Activated CD8-positive, alpha-beta memory T cell treated with anti-CD3 and anti-CD28 coated beads for 36 hours (primary cell): ENCODE data around the gene CADM4. TPM values are rescaled to one million over a fixed set of nuclear protein-coding genes. Genes with fewer than 3 reads are reported as not detected.
"Not testable (repeated sequence)": the region's sequence is repeated elsewhere in the genome, so short reads cannot be mapped to it uniquely, and the experiment has no call there.

ENCODE experiments used
- CTCF ChIA-PET: fragments of 350-600 bp; sonication (Branson Sonifier 250); formaldehyde crosslinking; loops from one replicate; lab custom pipeline; 2021; ENCODE audit warnings: antibody characterized with exemption; lab: Charles Lee
- POLR2A ChIA-PET: fragments of 350-600 bp; sonication (Branson Sonifier 250); formaldehyde crosslinking; loops from one replicate; lab custom pipeline; 2021; ENCODE audit warnings: antibody characterized with exemption; lab: Charles Lee
- total RNA-seq, 2 experiments: library from RNA; stranded (reverse); gene quantifications; one replicate each; pipeline ENCODE4 v1.2.3, GENCODE V29; 2021

Gene CADM4
- total RNA-seq, 2 experiments from 2014 or later: 0.17 to 0.48 TPM

DNA sequence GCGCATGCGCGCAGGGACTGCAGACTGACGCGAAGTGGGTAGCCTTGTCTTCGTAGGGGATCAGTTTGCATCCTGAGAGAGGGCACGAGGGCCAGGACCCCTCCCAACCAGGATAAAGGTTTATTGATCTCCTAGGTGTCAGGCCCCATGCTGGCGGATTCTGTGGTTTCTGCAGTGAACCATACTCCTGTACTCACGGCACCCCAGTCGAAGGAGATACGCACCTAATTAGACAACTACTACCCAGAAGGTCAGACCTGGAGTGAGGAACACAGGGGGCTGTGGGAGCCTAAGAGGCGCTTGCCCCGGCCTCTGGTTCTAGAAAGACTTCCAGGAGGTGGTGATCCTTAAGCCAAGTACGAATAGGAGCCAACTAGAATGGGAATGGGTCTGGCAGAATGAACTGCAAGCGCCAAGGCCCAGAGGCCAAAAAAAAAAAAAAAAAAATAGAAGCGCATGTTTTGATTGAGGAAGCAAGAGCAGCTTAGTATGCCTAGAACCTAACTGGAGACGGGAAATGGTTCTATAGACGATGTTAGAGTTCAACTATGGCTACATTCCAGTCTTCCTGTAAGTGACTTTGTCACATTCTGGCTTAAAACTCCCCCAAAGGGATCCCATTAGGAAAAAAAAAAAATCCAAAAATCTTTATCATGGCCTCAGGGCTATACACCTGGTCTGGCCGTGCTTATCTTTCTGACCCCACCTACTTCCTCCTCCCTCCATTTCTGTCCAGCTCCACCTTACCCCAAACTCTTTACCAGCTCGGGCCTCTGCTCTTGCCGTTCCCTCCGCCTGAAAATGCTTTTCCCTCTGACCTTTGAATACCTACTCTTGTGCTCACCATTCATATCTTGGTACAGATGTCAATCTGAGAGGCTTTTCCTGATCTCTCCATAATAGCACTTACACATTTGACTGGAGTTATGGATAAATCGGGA, 19.3 kb downstream of the CADM4 start:
- ChIA-PET CTCF (no interaction called here), POLR2A (interaction anchor here (0.6 to 1.4 kb wide), 2 partner anchors 24 to 117 kb away, joined by 3 to 6 read pairs; partner anchors contain the start of genes IRGQ and ZNF576)

DNA sequence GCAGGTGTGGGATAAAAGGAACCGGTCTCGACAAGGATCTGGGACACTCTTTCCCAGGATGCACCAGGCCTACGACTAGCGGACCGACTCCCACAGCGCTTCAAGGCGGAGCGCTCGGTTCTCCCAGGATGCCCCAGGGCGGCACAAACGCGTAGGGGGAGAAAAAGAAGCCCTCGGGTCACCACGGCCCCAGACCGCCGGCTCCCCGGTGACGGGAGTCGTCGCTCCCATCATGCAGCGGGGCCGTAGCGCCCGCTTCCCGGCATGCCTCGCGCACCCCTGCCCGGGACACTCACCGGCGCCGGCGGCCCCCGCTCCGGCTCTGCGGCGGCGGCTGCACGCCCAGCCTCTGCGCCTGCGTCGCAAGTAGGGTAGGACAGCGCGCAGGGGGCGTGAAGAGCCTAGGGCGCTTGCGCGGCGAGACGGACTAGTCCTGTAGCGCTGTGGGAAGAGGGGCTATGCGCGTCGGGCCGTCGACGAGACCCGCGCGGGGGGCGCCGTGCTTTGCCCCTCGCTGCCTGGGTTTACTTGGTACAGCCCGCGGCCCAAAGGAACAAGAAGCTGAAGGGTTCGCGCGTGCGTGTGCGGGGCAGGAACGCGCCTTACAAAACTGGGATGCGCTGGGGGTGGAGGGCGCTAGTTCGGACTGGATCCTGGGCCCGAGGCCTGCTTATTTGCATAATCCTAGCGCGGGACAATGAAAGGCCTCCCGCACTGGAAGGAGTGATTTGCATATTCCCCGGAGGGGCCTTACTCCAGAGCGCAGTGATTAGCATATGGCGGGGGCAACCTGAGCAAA, 20.2 kb downstream of the CADM4 start, which contains the start of gene ZNF428:
Gene ZNF428, minus strand, starts transcription at position 368 of the 799 bp plus-strand sequence. CDS start 5,325 bp downstream, outside the sequence.
- ChIA-PET POLR2A (interaction anchor here (1.4 kb wide), 1 partner anchor 23 kb away, joined by 6 read pairs; the partner anchor contains the start of genes IRGQ and ZNF576), CTCF (no interaction called here)

DNA sequence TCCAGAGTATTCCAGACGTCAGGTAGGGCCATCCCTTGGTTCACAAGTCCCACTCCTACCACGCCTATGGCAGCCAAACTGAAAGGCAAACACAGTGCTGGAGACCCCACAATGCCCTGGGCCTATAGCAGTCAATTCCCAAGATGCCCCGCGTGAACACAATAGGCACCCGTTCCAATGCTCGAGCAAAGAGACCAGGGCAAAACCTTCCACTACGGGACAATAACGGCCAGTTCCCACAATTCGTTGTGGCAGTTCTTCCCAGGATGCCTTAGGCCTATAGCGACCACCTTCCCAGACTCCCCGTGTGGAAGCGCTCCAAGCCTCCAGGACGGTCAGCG, 20.8 kb downstream of the CADM4 start:
- ChIA-PET CTCF (interaction anchor here (0.7 kb wide), 1 partner anchor 148 kb away, joined by 3 read pairs; no protein-coding TSS in a partner anchor), POLR2A (no interaction called here)

DNA sequence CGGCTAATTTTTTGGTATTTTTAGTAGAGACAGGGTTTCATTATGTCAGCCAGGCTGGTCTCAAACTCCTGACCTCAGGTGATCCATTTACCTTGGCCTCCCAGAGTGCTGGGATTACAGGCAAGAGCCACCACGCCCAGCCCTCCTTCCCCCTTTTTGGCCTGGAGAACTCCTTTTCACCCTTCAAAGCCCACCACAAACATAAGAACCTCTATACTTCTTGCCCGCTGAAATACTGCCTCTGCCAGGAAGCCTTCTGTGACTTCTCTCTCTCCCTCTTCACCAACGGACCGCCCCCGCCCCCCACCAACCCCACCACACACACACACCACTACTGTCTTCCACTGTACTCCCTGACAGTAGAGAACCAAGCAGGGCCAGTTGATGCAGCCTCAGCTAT, 22.7 kb downstream of the CADM4 start:
- CTCF ChIA-PET: interaction anchor here (0.8 kb wide), 1 partner anchor 23 kb away, joined by 4 read pairs; no protein-coding TSS in a partner anchor
- POLR2A ChIA-PET: no interaction called here

DNA sequence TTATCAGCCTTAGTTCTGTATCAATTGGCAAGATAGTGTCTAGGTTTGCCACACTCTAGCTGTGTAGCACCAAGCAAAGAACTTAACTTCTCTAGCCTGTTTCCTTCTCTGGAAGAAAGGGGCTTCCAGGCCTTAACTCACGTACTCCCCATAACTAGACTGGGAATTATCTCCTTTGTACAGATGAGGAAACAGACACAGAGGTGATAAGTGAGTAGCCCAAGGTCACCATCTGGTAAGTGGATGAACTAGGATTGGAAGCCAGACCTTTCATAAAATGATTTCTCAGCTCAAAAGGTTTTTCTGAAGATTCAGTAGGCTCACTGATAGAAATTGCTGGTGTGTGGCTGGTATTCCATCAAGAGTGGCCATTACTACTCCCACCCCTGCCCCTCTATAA, 23.3 kb downstream of the CADM4 start:
- ChIA-PET CTCF (no interaction called here), POLR2A (interaction anchor here (0.5 kb wide), 1 partner anchor 168 kb away, joined by 3 read pairs; no protein-coding TSS in a partner anchor)

DNA sequence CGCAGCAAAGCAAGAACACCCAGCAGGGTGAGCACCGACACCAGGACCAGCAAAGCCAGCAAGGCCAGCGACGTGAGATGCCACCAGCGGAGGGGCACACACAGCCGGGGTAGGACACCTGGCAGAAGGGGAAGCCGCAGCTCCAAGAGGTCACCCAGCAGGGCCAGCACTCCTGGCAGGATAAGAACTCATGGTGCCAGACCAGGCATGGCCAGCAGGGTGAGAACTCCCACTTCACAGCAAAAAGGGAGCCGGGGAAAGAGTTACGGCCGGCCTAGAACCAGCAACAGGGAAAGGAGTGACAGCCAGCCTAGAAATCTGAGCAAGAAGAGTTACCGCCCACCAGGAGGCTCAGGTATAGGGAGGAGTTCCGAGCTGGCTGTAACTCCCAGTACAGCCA, 27.3 kb downstream of the CADM4 start:
- POLR2A ChIA-PET: no interaction called here
- CTCF ChIA-PET: no interaction called here

DNA sequence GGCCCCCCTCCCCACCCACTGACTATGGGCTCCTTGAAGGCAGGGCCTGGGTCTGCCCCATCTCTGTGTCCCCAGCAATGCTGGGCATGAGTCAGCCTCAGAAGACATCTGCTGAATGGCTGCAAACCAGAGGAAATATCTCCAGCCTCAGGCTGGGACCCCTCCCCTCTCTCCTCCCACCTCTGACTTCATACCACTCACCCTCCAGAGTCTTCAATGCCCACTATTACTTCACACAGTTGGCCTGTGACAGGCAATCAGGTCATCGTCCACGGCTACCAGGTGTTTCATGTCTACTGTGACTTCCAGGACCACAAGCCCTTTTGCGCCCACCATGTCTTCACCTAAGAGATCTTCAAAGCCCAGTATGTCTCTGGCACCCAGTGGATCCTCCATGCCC, 27.9 kb downstream of the CADM4 start, which contains the start of gene SRRM5:
Gene SRRM5, plus strand, starts transcription at position 301 of the 400 bp plus-strand sequence. Its CDS starts 34 bp downstream, at position 335.
- ChIA-PET POLR2A (no interaction called here), CTCF (no interaction called here)

DNA sequence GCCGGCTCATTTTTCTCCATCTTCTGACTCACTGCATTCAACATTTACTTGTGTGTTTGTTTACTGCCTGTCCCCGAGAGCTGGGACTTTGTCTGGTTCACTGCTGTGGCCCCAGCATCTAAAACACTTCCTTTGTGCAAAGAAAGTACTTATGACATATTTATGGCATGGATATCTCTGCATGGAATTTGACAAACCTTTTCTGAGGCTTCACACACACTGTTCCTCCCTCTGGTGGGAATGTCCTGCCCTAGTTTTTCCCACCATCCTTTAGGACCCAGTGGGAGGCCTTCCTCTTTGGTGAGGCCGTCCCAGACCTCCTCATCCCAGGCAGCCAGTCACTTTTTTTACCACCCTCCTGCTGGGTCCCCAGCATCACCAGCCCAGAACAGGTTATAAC, 29.2 kb downstream of the CADM4 start:
- ChIA-PET POLR2A (no interaction called here), CTCF (no interaction called here)

DNA sequence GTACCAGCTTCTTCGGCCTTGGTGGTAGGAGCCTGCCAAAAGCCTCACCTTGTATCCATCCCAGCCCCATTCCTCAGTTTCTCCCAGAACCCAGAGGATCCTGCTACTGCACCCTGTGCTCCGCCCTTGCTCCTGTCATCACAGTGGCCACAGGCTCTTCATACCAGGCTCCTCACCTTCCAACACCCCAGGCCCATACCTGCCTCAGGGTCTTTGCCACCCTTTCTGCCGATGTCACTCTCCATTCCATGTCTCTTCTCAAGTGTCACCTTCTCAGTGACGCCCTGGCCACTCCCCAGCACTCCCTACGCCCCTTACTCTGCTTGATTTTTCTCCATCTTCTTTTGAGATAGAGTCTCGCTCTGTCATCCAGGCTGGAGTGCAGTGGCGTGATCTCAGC, 29.8 kb downstream of the CADM4 start:
- ChIA-PET CTCF (interaction anchor here (1.2 kb wide), 2 partner anchors 14 to 142 kb away, joined by 3 read pairs; partner anchors contain the start of gene IRGQ), POLR2A (no interaction called here)

DNA sequence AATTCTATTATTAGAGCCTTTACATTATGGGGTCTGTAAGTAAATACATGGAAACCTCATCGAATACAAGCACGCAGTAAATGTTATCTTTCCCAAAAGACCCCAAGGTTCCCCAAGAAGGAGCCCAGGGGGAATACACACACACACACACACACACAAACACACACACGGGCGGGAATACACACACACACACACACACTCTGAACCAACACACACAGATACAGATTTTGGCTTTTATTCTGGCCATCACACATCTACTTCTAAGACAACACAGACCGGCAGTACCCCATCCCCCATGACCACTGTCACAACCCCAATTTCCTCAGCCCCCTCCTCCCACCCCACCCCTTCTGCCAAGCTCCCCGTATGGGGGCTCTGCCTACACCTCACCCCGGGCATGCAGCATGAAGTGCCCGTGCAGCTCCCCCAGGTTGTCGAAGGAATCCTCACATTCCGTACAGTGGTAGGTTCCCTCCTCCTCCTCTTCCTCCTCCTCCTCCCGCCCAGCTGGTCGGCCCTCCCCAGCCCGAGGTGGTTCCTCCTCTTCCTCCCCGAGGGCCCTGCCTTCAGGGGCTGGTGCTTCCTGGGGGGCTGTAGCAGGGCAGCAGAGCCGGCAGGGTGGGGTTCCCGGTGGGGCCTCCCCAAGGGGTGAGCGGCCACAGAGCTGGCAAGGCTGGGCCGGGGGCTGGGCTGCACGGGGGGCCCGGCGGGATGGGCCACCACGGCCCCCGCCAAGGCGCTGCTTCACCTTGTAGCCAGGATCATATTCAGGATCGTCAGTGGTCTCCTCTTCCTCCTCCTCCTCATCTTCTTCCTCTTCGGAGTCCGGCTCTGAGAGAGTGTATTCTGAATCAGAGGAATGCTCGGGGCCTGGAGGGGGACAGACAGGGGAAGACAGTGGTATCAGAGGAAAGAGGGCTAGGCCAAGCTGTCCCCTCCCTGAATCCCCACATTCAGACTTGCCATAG, 32.1 kb downstream of the CADM4 start:
- ChIA-PET POLR2A (interaction anchor here (0.5 to 0.6 kb wide), 2 partner anchors 60 to 115 kb away, joined by 3 to 6 read pairs; no protein-coding TSS in a partner anchor), CTCF (no interaction called here)

DNA sequence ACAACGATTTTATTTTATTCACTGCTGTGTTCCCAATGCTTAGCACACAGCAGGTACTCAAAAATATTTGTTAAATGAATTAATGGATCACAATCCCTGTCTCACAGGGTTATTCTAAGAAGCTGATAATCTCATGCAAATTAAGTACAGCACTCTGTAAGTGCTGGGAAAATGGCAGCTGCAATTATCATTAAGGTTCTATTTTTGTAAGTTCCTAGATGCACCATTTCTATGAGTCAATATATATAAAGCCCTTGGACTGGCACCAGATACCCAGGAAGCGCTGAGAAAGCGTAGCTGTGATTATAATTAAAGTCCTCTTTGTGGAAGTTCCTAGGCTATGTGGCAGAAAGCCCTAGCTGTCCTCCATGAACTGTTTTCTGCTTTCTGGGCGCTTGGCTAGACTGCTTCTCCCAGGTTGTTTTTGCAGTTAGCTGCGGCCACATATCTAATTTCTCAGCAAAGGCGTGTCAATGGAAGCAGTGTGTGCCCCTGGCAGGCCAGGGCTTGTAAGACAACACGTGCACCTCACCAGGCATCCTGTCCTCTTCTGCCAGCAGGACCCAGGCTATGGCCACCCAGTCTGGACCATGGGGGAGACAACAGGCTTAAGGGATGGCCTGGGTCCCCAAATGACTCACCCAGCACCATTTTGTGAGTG, 33.0 kb downstream of the CADM4 start:
- POLR2A ChIA-PET: no interaction called here
- CTCF ChIA-PET: interaction anchor here (0.9 kb wide), 1 partner anchor 26 kb away, joined by 4 read pairs; no protein-coding TSS in a partner anchor

DNA sequence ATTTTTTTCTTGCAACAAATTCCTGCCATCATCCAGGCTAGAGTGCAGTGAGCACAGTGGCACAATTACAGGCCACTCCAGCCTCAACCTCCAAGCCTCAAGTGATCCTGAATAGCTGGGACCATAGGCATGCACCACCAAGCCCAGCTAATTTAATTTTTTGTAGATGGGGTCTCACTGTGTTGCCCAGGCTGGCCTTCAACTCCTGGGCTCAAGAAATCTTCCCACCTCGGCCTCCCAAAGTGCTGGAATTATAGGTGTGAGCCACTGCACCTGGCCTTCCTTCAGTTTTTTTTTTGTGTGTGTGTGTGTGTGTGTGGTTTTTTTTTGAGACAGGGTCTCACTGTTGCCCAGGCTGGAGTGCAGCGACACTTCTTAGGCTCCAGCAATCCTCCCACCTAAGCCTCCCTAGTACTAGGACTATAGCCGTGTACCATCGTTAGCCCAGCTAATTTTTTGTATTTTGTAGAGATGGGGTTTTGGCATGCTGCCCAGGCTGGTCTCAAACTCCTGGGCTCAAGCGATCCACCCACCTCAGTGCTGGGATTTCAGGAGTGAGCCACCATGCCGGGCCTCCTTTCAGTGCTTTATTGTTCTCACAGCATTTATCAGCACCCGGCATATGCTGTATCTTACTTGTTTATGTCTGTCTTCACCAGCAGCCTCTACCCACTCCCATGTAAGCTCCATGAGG, 33.6 kb downstream of the CADM4 start:
- POLR2A ChIA-PET: no interaction called here
- CTCF ChIA-PET: interaction anchor here (0.6 to 0.9 kb wide), 3 partner anchors 12 to 78 kb away, joined by 3 to 5 read pairs (median 4); no protein-coding TSS in a partner anchor

DNA sequence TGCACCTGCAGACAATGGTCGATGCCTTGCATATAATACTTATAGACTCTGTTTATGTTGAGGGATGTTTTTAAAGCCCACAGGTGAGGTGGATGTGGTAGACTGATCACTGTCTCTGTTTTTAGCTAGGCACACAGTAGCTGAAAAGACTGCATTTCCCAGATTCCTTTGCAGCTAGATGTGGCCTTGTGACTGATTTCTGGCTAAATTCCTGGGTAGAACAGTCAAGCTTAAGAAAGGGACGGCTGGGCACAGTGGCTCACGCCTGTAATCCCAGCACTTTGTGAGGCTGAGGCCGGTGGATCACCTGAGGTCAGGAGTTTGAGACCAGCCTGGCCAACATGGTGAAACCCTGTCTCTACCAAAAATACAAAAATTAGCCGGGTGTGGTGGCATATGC, 39.3 kb downstream of the CADM4 start:
- POLR2A ChIA-PET, CTCF ChIA-PET: not testable (repeated sequence)

DNA sequence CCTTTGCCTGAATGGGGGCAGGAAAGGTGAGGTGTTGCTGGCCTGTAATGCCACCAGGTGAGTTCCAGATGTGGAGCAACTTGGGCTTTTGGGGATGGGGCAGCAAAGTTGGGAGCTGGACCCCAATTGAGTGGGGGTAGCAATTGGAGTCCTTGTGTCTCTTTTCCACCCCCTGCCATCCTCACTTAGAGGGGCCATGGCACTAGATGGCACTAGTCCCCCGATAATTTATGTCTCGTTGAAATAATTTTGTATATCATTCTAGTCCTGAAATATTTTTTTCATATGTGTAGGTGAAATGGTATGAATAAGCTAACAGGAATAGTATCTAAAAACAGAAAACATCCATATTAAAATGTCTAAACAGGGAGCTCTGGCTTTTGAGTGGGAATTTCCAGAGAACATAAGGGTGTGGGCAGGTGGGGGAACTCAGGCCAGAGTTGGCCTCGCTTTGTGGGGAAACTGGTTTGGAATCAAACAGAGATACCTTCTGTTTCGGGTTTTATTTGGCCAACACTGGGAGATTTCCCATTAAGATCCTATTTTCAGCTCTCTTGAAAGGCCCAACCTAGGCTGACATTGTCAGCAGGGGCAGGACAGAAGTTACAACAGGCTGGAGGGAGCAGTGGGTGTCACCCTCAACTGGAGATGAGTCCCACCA, 39.9 kb downstream of the CADM4 start:
- ChIA-PET POLR2A (no interaction called here), CTCF (no interaction called here)

DNA sequence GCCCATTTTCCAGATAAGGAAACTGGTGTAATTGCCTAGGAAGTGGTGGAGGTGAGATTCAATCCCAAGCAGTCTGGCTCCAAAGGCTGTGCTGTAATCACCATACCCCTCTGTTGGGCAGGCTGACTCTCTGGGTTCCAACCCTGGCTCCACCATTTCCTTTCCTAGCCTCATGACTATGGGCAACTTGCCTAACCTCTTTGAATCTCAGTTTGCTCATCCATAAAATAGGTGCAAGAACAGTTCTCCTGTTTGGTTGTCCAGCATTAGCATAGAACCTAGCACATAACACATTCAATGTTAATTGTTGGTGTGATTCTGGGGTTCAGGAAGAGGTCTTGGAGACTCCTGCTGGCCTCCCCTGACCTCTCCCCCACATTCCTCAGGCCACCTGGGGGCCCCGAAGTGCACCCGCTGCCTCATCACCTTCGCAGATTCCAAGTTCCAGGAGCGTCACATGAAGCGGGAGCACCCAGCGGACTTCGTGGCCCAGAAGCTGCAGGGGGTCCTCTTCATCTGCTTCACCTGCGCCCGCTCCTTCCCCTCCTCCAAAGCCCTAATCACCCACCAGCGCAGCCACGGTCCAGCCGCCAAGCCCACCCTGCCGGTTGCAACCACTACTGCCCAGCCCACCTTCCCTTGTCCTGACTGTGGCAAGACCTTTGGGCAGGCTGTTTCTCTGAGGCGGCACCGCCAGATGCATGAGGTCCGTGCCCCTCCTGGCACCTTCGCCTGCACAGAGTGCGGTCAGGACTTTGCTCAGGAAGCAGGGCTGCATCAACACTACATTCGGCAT, 41.0 kb downstream of the CADM4 start:
- ChIA-PET CTCF (no interaction called here), POLR2A (interaction anchor here (0.7 kb wide), 1 partner anchor 80 kb away, joined by 4 read pairs; no protein-coding TSS in a partner anchor)

DNA sequence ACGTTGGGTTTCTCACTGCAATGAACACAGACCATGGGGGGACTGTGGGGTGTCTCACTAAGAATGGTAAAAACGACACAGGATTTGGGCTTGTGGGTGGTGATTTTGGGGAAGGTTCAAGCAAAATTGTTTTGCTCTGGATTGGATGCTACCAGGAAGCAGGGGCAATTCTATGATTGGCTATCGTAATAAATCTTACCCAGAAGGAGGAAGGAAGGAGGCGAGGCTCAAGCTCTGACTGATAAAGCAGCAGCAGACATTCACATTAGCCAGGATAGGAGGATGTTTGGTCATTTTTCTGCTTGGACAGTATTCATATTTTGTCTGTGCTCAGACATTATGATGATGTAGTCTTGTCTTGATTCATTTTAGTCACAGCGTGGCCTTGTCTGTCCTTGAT, 41.8 kb downstream of the CADM4 start:
- POLR2A ChIA-PET: interaction anchor here (0.7 to 1.2 kb wide), 2 partner anchors 23 to 155 kb away, joined by 3 read pairs; partner anchors contain the start of gene XRCC1
- CTCF ChIA-PET: interaction anchor here (2.8 kb wide), 1 partner anchor 43 kb away, joined by 17 read pairs; no protein-coding TSS in a partner anchor
